Stimulated activated CD4-positive, alpha-beta T cell treated with anti-CD3 and anti-CD28 coated beads, Interleukin-4, amount 100 ng/mL, for 1 hour (primary cell): ENCODE measurements around the gene PVALEF.
"Not testable (repeated sequence)": the region's sequence is repeated elsewhere in the genome, so short reads cannot be mapped to it uniquely, and the experiment has no call there.

Experiments
- DNase-seq: peaks from one replicate; pipeline ENCODE4 v3.0.0-alpha.2; 2020

PVALEF gene

DNA sequence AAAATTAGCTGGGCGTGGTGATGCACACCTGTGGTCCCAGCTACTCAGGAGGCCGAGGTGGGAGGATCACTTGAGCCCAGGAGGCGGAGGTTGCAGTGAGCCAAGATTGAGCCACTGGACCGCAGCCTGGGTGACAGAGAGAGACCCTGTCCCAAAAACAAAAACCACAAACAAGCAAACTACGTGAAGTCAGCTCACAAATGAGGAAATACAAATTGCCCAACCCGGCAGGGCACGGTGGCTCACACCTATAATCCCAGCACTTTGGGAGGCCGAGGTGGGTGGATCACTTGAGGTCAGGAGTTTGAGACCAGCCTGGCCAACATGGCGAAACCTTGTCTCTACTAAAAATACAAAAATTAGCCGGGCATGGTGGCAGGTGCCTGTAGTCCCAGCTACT, 19.1 kb upstream of the PVALEF start:
- DNase-seq, result not testable (repeated sequence)

- DNase-seq, result no peak
Measured at GRCh38 chr17:81147701-81148100, 17.6 kb upstream of the PVALEF start.

DNA sequence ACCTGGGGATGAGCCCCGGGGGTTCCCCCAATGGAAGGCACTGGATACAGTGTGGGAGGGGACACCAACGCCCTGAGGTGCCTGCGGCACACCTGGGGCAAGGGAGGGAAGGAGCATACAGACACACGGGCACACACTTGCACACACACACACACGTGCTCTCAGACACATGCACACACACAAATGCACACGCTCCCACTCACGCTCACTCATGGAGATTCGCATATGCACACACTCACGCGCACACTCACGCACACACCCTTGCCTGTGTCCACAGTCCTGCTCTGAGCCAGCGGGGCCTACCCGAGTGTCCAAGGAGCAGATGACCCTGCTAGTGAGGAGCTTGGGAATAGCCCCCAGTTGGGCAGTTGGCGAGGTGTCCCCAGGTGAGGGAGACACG, 16.7 kb upstream of the PVALEF start:
- DNase-seq, result no peak

DNA sequence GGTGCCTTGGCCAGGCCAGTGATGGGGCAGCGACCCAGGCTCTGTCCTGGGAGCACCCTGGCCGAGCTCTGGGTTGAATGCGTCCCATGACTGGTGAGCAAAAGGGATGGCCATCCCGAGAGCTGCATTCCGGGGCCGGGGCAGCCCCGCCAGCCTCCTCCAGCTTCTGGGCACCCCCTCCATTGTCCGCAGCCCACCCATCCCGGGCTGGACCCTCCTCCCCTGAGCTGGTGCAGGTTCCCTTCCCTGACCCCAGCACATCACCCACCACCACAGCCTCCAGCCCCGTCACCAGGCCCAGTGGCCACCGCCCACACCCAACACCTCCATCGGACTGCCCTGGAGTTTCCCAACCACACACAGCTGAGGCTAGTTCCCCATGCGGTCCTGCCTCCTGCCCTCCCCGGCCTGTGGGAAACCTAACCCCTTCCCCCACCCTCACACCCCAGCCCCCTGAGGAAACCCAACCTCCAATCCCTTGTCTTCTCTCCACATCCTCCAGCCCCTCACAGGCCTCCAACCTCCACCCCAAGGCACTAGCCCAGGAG, 16.2 kb upstream of the PVALEF start:
- DNase-seq, result no peak

DNA sequence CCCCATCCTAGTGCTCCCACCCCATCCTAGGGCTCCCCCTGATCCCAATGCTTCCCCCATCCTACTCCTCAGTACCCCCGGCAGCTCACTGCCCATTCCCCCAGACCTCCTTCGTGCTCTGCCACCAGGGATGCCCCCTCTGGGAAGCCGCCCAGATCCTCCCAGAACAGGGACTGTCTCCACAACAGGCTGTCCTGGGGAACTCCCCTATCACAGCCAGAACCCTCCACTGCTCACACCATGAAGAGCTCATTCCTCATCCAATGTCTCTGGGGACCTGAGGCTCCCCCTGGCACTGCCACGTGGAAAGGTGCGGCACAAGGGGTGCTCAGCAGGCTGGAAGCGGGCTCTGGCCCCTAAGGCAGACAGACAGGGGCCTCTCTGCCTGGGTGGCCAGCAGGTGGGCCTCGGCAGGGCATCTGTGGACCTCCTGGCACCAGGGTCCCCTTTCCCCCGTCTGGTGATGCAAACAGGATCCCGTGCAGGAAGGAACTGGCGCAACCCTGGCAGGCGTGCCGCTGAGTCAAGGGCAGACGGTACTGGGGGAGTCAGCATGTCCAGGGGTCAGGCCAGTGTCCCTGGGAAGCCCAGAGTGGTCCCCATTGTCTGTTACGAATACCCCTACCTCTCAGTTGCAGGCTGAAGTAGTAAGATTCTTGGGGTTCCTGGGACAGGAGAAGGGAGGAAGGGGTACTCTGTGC, 14.8 kb upstream of the PVALEF start:
- DNase-seq, result no peak

- DNase-seq, result no peak
Measured at GRCh38 chr17:81151278-81151677, 14.0 kb upstream of the PVALEF start.

GRCh38 chr17:81152288-81152828, 12.9 kb upstream of the PVALEF start:
- DNase-seq, result no peak

DNA sequence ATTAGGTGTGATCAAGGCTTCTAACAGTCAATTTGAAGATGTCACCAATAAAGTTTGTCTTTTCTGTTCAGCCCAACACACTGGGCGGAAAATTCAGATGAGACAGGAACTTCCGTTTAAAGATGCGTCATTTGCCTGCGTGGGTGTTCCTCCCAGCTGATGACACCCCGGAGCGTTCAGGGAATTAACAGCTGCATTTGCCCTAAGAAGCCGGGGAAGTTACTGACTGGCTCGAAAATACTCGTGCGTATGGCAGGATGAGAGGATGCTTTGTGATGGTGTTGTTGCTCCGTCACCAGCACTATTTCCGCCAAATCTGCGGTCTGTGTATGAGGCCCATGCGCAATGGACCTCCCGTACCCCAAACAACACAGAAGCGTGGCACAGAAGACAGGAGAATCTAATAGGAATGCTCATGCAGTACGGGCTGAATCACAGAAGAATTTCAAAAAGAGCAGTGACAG, 11.9 kb upstream of the PVALEF start:
- DNase-seq, result no peak

DNA sequence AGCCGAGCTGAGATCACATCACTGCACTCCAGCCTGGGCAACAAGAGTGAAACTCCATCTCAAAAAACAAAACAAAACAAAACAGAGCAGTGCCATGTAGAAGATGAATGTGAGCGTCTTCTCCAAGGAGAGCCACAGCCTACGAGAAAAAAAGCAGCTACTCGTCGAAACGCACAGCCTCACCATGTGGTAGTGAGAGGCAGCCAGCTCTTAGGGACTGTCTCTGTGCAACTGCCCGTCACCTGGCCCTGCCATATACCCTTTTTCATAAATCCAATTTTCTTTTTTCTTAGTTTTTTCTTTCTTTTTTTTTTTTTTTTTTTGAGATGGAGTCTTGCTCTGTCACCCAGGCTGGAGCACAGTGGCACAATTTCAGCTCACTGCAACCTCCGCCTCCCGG, 11.3 kb upstream of the PVALEF start:
- DNase-seq, result not testable (repeated sequence)

DNA sequence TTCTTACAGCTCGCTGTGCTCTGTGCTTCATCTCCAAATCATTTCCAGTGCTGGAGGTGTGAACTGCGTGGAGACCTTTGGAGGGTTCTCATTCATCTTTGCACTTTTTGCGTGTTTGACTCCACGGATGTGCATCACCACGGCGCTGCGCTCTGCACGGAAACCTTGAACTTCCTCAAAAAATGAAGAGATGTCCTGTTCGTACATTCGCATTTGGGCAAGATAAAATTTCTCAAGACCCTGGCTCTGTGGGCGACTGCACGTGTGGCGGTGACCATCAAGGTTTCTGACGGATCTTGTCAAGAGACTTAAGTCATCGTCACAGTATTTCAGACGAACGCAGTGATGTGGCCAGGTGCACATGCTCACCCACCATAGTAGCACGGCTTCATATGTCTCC, 10.3 kb upstream of the PVALEF start:
- DNase-seq, result no peak

DNA sequence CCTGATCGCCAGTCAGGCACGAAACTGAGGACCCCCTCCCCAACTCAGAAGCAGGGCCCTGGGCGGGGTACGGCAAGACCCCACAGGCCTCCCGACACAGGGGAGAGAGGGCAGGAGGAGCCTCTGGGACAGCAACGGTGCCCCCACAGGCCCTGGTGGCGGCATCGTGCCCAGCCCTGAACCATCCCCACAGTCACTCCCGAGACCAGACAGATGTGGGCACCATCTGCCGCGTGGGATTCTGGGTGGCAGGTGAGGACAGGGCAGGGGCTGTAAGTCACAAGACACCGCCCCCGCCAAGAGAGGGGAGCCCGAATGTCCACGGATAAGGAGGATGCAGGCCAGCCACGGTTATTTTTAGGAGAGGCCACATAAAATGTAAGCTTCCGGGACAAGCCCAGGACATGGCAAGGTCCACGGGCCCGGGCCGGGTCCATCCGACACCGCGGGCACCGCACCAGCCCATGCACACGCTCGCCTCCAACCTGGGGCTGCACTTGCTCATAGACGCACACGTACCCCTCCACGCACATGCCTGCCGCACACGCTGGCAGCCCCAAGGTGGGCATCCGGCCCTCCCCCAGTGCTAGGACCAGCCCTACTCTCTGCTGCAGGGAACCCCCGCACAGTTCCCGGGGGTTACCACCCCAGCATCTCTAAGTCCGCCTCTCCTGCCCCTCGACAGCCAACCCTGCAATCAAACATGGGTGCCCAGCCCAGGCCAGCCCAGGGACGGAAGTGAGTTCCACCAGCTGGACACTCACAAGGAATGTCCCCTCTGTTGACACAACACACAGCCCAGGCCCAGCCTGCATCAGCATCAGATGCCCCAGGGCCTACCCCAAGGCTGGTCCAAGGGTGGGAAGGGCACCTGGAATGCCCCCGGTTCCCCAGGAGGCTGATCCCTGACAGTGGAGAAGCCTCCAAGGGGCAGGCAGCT, 8.2 kb upstream of the PVALEF start:
- no peak for DNase-seq

DNA sequence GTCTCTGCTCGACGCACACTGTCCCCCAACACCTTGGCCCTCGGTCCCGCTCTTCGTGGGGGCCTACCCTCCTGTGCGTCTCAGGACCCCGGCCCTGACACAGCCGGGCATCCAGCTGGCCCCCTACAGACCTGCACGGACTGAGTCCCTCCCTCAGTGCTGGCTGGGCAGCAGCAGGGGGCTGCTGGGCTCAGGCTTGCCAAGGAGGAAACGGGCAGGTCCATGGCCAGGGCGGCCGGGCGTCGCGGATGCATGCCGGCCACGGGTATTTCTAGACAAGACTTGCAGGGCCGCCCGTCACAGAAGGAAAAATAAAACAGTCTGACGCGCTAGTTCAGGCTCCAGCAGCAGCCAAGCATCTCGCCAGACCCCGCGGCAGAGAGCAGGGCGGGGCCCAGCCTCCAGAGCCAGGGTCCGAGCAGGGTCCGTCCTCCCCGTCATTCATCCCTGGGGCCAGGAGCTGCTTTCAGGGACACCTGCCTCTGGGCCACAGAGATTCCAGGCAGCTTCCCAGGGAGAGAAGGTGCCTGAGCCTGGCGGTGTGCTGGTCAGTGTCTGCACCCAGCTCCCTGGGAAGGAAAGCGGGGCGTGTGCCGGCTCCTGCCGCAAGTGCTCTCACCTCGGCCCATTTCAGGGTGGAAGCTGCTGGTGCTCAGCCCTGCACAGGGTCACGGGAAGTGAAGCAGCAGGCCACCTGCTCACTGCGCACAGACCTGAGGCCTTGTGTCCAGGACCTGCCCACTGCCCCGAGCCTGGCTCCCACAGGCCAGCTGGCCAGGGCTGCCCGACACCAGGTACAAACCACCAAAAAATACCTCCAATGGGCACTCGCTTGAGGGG, 7.2 kb upstream of the PVALEF start:
- no peak for DNase-seq

- DNase-seq, result no peak
Measured at GRCh38 chr17:81158688-81159590, 6.4 kb upstream of the PVALEF start.

- DNase-seq, result no peak
Measured at GRCh38 chr17:81159611-81160265, 5.6 kb upstream of the PVALEF start.

GRCh38 chr17:81160306-81160705, 5.0 kb upstream of the PVALEF start:
- DNase-seq, result no peak

DNA sequence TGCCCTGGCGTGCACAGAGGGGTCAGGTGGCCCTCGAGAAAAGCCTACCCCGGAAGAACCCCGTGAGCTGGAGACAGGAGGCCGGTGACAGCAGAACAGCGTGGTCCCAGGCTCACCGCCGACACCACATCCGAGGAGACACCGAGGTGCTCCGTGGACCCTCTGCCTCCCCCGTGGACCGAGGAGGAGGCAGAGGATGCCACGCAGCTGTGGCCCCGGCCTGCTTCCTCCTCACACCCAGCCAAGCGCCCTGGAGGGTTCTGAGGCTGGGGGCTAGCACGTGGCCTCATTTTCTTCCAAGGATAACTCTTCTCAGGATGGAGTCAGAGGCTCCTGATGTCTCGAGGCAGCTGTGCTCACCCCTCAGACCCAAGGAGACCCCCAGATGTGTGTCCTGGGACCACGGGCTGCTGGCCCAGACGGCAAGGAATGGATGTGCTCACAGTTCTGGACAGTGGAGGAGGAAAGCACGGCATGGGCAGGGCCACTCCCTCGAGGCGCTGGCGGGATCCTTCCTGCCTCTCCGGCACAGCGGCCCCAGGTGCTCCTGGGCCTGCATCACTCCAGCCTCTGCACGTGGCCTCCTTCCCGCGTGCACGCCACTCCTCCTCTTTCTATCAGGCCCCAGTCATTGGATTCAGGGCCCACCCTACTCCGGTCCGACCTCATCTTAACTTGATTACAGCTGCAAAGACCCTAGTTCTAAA, 4.4 kb upstream of the PVALEF start:
- DNase-seq, result no peak

GRCh38 chr17:81161536-81161935, 3.8 kb upstream of the PVALEF start:
- no peak for DNase-seq

GRCh38 chr17:81161972-81162371, 3.3 kb upstream of the PVALEF start:
- DNase-seq, result no peak

DNA sequence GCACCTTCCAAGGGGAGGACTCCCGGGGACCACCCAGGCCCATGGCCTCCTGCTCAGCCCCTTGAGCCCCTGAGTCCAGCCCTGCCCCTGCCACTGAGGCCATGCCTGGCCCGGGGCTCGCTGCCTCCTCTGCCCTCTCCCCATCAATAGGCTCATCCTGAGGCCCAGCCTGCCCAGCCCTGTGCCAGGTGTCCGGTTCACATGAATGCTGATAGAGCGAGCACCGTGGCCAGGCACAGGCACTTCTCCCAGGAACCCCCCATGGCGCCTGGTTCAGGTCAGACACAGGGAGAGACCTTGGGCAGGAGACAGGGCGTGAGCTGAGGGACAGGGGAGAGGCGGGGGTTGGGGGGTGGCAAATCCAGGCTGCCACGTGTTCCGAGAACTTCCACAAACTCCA, 2.8 kb upstream of the PVALEF start:
- DNase-seq, result no peak

DNA sequence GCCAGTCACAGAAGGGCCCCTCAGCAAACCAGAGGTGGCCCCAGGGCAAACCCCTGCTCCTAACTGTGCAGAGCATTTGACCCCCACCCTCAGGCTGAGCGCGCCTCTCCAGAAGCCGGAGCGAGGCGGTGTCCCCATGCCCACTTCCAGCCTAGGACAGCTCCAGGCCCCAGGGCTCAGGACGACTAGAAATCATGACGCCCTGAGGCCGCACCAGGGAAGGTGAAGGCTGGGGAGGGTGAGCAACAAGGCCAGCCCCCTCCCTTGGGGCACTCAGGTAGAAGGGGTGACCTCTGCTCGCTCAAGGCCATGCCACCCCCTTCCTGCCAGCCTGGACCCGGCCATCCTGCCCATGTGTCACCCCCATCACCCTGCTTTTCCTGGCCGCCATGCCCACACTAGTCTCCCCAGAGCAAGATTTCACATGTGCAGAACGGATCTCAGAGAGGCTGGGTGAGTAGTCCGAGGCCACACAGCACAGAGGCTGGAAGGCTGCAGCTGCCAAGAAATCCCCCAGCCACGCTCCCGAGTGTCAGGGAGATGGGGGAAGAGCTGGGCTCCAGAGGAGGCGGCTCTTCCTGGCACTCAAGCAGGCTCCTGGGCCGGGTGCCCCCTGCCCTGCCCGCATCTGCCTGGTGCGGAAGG, 2.1 kb upstream of the PVALEF start:
- no peak for DNase-seq
